Hippocampal formation (tissue), 2 donors: ENCODE data around the gene RNF13.
"Not testable (repeated sequence)": the region's sequence is repeated elsewhere in the genome, so short reads cannot be mapped to it uniquely, and the experiment has no call there.

ENCODE experiments used
- DNase-seq, 2 donors: peaks; one replicate each; lab custom pipeline; 2025; lab: John Stamatoyannopoulos, UW

The RNF13 gene

GRCh38 chr3:149801195-149801594 is 11.8 kb upstream of the RNF13 start:
- DNase-seq: no peak

- no peak for DNase-seq
These were observed 11.4 kb upstream of the RNF13 start for GRCh38 chr3:149801639-149802038.

- no peak for DNase-seq
These were observed 6.7 kb upstream of the RNF13 start for GRCh38 chr3:149806171-149806778.

DNA sequence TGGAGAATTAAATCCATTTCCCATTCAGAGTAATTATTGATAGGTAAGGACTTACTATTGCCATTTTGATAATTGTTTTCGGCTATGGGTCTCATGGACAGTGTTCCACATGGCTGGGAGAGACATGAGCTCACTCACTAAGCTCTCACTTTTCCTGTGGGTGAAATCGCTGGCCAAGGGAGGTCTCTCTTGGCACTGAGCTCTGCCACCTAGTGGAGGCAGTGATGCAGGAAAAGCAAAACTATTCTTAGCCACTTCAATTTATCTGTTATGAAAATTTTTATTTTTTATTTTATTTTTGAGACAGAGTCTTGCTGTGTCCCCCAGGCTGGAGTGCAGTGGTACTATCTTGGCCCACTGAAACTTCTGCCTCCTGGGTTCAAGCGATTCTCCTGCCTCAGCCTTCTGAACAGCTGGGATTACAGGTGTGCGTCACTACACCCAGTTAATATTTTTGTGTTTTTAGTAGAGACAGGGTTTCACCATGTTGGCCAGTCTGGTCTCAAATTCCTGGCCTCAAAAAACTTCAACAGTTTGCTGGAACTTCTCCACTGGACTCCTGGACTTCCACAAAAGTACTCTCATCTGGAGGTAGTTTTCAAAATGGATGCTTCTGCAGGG is 4.7 kb upstream of the RNF13 start:
- peak; percentile 77 to 83 for DNase-seq

GRCh38 chr3:149809699-149810098 is 3.3 kb upstream of the RNF13 start:
- no peak for DNase-seq

- no peak for DNase-seq
These were observed 2.2 kb upstream of the RNF13 start for GRCh38 chr3:149810846-149811245.

DNA sequence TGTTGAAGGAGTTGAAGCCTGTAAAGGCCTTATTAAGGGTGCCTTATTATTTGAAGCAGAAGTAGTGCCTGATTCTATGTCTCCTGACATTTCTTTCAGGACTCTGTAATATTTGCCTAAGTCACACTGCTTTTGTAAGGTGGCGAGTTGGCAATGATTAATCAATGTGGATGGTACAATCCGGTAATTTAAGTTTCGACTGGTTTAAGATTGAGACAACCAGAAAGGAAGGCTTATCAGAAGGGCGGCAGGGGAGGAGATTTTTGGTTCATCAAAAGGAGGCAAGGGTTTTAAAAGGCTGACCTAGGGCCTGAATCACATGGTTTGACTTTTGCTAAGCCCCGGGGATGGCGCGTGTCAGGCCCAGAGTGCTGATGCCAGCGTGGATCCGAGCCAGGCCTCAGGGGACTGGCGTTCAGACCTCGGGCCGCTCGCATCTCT is 830 bp upstream of the RNF13 start:
- DNase-seq: peak in 1 of 2 donors; percentile 48

GRCh38 chr3:149813367-149814281 is 609 bp downstream of the RNF13 start:
- DNase-seq: peak; percentile 55 to 75

- DNase-seq: no peak
These were observed 2.3 kb downstream of the RNF13 start for GRCh38 chr3:149815321-149815720.

DNA sequence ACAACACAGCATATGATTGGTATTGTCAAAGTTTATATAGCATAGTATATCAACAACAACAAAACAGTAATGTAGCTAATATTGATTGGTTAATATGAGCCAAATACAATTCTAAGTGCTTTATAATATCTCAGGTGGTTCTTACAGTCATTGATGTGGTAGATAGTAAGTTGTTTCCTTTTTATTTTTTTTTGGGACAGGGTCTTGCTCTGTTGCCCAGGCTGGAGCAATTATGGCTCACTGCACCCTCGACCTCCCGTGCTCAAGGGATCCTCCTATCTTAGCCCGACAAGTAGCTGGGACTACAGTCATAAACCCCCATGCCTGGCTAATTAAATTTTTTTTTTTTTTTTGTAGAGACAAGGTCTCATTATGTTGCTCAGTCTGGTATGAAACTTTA is 2.7 kb downstream of the RNF13 start:
- no peak for DNase-seq

- DNase-seq: no peak
These were observed 3.3 kb downstream of the RNF13 start for GRCh38 chr3:149816311-149816710.

GRCh38 chr3:149816986-149817385 is 4.0 kb downstream of the RNF13 start:
- DNase-seq: no peak

DNA sequence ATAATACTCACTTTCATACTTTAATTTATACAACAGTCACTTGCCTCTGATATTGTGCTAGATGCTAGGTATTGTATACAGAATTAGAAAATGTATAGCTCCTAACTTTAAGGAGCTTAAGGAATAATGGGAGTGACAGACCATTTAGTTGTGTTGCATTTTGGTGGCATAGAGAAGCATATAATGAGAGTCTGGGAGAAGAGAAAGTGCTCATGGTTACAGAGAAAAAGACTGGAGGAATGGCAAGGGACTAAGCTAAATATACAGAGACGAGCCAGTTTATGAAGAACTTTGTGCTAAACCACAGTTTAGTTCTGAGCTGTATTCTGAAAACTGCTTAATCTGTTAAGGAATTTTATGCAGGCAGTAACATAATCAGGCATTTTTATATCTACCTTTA is 6.4 kb downstream of the RNF13 start:
- no peak for DNase-seq

DNA sequence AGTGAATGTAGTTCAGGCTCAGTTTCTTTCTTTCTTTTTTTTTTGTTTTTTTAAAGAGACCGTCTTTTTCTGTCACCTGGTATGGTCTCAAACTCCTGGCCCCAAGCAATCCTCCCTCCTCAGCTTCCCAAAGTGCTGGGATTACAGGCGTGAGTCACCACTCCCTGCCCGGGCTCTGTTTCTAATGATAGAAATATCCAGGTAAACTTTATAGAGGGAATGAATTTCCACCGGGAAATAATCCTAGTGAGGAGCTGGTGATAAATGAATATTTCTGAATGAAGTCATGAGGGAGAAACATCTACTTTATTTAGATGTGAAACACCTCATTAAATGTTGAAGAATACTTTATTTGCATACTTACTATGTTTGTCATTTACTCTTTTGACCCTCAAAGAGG is 7.2 kb downstream of the RNF13 start:
- DNase-seq: no peak

DNA sequence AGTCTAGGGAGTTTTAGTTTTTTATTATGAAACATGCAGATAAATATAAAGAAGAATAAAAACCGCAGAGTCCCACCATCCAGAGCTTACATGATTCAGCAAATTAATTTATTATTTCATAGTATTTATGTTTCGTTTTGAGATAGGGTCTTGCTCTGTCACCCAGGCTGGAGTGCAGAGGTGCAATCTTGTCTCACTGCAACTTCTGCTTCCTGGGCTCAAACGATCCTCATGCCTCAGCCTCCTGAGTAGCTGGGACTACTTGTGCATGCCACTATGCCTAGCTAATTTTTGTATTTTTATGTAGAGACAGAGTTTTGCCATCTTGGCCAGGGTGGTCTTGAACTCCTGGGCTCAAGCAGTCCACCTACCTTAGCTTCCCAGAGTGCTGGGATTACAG is 13.6 kb downstream of the RNF13 start:
- no peak for DNase-seq

DNA sequence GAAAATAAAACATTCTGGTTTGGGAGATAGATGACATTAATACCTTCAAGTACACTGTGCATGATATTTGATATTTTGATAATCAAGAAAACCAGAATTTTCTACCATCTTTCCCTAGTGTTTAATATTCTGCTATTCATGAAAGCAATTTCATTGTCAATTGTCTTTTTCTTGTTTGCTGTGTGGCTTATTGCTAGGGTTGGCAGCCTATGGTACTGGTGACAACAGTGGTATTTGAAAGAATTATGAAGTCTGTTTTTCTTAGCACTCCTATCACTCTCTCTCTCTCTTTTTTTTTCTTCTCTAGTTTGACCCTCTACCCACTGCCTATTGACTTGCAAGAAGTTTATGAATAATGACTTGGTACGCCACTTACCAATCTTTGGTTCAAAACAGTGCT is 15.4 kb downstream of the RNF13 start:
- DNase-seq: peak in 1 of 2 donors; percentile 39

GRCh38 chr3:149829631-149830030 is 16.6 kb downstream of the RNF13 start:
- DNase-seq: not testable (repeated sequence)

DNA sequence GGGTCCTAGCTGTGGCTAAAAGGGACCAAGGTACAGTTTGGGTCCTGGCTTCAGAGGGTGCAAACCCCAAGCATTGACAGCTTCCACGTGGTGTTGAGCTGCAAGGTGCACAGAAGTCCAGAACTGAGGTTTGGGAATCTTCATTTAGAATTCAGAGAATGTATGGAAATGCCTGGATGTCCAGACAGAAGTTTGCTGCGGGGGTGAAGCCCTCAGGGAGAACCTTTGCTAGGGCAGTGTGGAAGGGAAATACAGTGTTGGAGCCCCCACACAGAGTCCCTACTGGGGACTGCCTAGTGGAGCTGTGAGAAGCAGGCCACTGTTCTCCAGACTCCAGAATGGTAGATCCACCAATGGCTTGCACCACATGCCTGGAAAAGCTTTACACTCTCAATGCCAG is 17.9 kb downstream of the RNF13 start:
- DNase-seq: no peak

DNA sequence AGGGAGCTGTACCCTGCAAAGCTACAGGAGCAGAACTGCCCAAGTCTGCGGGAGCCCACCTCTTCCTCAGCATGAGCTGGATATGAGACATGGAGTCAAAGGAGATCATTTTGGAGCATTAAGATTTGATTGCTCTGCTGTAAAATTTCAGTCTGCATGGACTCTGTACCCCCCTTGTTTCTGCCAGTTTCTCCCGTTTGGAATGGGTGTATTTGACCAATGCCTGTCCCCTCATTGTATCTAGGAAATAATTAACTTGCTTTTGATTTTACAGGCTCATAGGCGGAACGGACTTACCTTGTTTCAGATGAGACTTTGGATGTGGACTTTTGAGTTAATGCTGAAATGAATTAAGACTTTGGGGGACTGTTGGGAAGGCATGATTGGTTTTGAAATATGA is 18.3 kb downstream of the RNF13 start:
- no peak for DNase-seq

- DNase-seq: no peak
These were observed 19.1 kb downstream of the RNF13 start for GRCh38 chr3:149832086-149832485.

GRCh38 chr3:149833241-149833640 is 20.2 kb downstream of the RNF13 start:
- no peak for DNase-seq

DNA sequence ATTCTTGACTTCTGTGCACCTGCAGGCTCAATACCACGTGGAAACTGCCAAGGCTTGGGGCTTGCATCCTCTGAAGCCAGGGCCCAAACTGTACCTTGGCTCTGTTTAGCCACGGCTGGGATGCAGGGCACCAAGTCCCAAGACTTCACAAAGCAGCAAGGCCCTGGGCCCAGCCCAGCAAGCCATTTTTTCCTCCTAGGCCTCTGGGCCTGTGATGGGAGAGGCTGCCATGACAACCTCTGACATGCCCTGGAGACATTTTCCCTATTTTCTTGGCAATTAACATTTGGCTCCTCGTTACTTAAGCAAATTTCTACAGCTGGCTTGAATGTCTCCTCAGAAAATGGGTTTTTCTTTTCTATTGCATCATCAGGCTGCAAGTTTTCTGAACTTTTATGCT is 25.5 kb downstream of the RNF13 start:
- not testable (repeated sequence) for DNase-seq

DNA sequence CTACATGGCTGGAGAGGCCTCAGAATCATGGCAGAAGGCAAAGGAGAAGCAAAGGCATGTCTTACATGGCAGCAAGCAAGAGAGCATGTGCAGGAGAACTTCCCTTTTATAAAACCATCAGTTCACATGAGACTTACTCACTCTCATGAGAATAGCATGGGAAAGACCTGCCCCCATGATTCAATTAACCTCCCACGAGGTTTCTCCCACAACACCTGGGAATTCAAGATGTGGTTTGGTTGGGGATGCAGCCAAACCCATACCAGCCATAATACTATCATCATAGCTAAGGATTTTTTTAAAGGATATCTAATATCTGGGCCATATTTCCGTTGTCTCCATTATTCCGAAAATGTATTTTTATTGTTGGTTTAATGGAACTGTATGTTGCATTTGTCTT is 26.5 kb downstream of the RNF13 start:
- not testable (repeated sequence) for DNase-seq
